HG03575 (cell line): ENCODE data around the gene ARHGAP15.
A peak's percentile ranks its signal among the peaks of the same experiment; 100 is the strongest.

Experiments used
- ATAC-seq: cut with Tn5 transposase; IDR thresholded peaks from one replicate; pipeline ENCODE4 v1.9.1; 2021; ENCODE audit not compliant: unreplicated experiment, insufficient number of reproducible peaks, low FRiP score; ENCODE audit errors: extremely low read depth

ARHGAP15 gene

GRCh38 chr2:143248631-143249030 lies 119.4 kb downstream of the ARHGAP15 start:
- no peak for ATAC-seq

GRCh38 chr2:143251681-143252080 lies 122.5 kb downstream of the ARHGAP15 start:
- no peak for ATAC-seq

GRCh38 chr2:143252138-143252907 lies 123.1 kb downstream of the ARHGAP15 start:
- no peak for ATAC-seq

- no peak for ATAC-seq
Observed at GRCh38 chr2:143254110-143254509, 124.9 kb downstream of the ARHGAP15 start.

GRCh38 chr2:143255086-143255485 lies 125.9 kb downstream of the ARHGAP15 start:
- no peak for ATAC-seq

DNA sequence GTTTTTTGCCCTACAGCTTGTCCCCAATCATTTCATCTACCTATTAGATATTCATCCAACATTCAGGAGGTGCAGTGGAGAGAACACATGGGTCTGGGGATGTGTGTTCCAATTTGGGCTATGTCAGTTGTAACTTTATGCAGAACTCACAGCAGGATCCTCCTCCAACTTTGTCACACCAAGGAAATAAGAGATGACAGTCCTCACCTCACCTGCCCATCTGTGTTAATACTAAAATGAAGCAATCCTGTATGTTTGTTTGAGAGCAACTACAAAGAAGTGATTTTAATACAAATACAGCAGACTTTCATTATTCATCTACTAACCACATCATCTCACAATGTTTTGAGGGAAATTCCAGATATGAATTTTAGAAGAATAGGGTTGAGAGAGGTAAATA lies 126.7 kb downstream of the ARHGAP15 start:
- ATAC-seq, result no peak

DNA sequence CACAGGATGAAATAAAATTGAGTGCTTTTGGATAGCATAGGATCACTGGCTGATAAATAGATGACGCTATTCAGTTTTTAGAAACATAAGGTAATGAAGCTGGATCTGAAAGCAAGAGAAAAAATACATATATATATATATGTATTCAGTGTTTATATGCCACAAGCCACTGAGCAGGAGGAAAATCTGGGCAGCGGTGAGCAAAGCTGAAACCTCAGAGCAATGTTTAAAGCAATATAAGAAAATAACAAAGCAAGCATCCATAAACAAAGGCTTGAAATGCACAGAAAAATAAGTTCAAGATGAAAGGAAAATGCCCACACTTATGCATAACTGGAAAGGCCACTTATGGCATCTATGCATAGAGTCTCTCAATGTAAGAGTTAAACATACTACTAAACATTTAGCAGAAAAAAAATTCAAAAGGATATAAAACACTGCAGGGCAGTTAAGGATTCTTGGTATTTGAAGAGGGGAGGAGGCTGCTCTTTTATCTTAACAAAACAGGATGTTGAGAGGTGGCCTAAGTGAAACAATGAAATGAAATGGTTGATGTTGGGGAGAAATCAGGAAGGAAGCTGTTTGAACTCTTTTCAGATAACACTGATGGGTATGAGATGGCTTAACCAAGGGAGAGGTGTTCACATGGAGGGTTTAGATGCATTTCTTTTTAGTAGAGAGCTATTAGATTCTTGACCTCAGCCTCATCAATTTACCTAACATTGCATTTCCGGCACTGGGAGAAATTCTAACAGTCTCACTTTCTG lies 129.1 kb downstream of the ARHGAP15 start:
- no peak for ATAC-seq

GRCh38 chr2:143259368-143259958 lies 130.2 kb downstream of the ARHGAP15 start:
- no peak for ATAC-seq

GRCh38 chr2:143261986-143262385 lies 132.8 kb downstream of the ARHGAP15 start:
- ATAC-seq, result peak; percentile 66

DNA sequence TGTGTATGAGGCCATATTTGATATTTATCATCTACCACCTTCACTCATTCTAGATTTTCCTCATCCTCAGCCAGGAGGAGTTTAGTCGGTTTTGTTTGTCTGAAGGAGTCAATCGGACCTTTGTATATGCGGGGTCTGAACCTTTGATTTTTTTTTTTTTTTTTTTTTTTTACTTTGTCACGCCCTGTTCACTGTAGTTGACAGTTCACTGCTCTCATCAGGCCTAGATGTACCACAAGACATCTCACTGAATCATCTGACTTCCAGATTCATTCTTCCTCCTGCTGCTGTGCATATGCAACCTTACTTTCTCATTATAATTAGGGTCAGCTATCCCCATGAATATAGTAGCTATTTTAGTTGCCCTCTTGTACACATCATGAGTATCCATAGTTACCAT lies 133.2 kb downstream of the ARHGAP15 start:
- ATAC-seq, result no peak

DNA sequence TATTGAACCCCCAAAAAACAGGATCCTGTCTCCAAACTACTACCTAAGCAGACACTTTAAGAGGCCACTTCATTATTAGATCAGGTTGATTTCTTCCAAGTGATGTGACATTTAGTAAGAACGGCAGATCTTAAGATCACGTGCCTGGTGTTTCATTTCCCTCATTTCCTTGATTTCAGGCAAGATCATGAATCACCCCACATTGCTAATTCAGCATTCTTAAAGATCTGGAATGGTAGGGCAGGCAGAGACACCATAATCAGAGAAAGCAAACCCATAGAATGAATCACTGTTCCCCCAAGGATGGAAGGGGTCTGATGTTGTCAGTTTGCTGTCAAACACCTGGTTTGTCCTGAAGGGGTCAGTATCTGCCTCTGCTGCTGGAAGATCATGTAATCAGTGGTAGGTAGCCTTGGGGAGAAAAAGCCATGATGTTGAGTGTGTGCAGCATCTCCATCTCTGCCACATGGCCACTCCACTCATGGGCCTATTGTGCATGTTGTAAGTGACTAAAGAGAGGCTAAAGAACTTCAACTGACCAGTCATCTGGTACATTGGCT lies 133.9 kb downstream of the ARHGAP15 start:
- ATAC-seq, result no peak

- ATAC-seq, result no peak
Observed at GRCh38 chr2:143264851-143265250, 135.6 kb downstream of the ARHGAP15 start.

DNA sequence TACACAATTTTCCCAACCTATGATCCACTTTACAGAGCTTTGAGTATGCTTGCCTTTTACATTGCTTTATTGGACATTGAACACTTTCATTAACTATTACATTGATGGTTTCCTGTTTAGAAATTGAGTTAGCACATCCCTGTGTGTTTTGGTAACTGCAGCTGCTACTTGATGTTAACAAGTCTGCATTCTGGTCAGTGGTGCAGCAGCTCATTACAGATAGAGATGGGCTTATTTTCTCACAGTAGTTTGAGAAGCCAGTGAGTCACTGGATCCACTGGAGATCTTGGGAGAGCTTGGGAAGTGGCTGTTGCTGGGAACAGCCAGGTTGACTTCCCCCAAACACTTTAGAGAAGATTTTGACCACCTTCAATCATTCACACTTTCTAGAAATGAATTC lies 150.5 kb downstream of the ARHGAP15 start:
- no peak for ATAC-seq

- ATAC-seq, result no peak
Observed at GRCh38 chr2:143280097-143280757, 151.0 kb downstream of the ARHGAP15 start.

DNA sequence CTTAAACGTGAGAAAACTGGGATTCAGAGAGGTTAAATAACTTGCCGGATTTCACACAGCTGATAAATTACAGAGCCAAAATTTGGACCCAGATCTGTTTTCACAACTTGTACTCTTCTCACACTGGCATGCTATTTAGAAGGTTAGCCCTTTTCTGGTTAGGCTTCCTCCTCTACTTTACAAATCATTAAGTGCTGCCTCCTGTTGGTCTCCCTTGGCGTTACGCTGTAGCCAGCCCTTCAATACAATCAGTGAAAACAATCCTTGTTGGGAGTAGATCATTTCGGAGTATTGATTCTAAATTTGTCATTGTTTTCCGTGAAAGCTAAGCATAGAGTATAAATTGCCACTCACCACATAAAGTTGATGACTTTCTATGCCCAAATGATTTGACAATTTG lies 153.5 kb downstream of the ARHGAP15 start:
- ATAC-seq, result no peak

GRCh38 chr2:143284087-143284675 lies 155.0 kb downstream of the ARHGAP15 start:
- no peak for ATAC-seq

- no peak for ATAC-seq
Observed at GRCh38 chr2:143289025-143289424, 159.8 kb downstream of the ARHGAP15 start.

DNA sequence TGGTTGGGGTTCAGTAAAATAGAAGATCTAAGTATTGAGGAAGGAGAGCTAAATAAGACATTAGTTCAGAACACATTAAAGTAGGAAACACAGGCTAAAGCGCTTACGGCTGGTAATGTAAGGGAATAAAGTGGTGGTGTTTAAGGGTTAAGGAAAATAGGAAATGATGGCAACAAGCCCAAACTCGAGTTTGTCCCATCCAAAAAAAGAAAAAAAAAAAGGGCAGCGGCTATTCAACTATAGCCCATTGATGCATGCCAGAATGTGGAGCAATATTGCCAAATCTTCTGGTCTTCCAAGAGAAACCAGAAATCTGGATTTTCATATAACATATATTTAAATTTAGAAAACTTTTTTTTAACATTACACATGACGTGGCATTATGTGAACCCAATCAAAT lies 161.0 kb downstream of the ARHGAP15 start:
- no peak for ATAC-seq

GRCh38 chr2:143294068-143294467 lies 164.8 kb downstream of the ARHGAP15 start:
- no peak for ATAC-seq
